Panc1 (cell line): ENCODE data around the gene TRAFD1.

ENCODE experiments used
- POLR2AphosphoS5 ChIP-seq: IDR thresholded peaks from 2 replicates; pipeline ENCODE4 v1.6.1; 2012; ENCODE audit warnings: mild to moderate bottlenecking, low read depth, low read length, moderate library complexity
- SIN3A ChIP-seq: IDR thresholded peaks from 2 replicates; pipeline ENCODE4 v1.6.1; 2012; ENCODE audit warnings: low read depth, mild to moderate bottlenecking, low read length, moderate library complexity, borderline replicate concordance; ENCODE audit not compliant: insufficient read depth
- TCF7L2 ChIP-seq: IDR thresholded peaks from 2 replicates; pipeline ENCODE4 v1.6.1; 2011; ENCODE audit warnings: mild to moderate bottlenecking, low read depth, low read length, inconsistent platforms
- TF ChIP-seq, protein P1 (sequence below): fragments of 450-650 bp; IDR thresholded peaks from 2 replicates; pipeline ENCODE4 v1.5.1; 2017; ENCODE audit warnings: mild to moderate bottlenecking

GRCh38 chr12:112172556-112173324 lies 47.4 kb downstream of the TRAFD1 start:
- no peak for TF ChIP-seq POLR2AphosphoS5
- TF ChIP-seq, protein P1, sequence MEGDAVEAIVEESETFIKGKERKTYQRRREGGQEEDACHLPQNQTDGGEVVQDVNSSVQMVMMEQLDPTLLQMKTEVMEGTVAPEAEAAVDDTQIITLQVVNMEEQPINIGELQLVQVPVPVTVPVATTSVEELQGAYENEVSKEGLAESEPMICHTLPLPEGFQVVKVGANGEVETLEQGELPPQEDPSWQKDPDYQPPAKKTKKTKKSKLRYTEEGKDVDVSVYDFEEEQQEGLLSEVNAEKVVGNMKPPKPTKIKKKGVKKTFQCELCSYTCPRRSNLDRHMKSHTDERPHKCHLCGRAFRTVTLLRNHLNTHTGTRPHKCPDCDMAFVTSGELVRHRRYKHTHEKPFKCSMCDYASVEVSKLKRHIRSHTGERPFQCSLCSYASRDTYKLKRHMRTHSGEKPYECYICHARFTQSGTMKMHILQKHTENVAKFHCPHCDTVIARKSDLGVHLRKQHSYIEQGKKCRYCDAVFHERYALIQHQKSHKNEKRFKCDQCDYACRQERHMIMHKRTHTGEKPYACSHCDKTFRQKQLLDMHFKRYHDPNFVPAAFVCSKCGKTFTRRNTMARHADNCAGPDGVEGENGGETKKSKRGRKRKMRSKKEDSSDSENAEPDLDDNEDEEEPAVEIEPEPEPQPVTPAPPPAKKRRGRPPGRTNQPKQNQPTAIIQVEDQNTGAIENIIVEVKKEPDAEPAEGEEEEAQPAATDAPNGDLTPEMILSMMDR: no peak
- no peak for TF ChIP-seq TCF7L2
- no peak for TF ChIP-seq SIN3A
